Duodenal mucosa (tissue), 2 donors: ENCODE measurements around the gene TEN1.
A peak's percentile ranks its signal among the peaks of the same experiment; 100 is the strongest.
"Not testable (repeated sequence)": the region's sequence is repeated elsewhere in the genome, so short reads cannot be mapped to it uniquely, and the experiment has no call there.

ENCODE experiments used
- H3K27ac ChIP-seq: one replicate; pipeline ENCODE4 v1.7.0; 2013; ENCODE audit warnings: low read depth, low read length
- H3K27me3 ChIP-seq, 2 donors: one replicate each; pipeline ENCODE4 v1.7.0; 2013; ENCODE audit warnings: low read length in 2 of 2, control low read depth in 1 of 2; ENCODE audit not compliant: insufficient read depth in 2 of 2, control insufficient read depth in 1 of 2
- H3K36me3 ChIP-seq, 2 donors: one replicate each; pipeline ENCODE4 v1.7.0; 2013; ENCODE audit warnings: low read length in 2 of 2, control low read depth in 1 of 2; ENCODE audit not compliant: insufficient read depth in 2 of 2, control insufficient read depth in 1 of 2
- H3K4me1 ChIP-seq, 2 donors: one replicate each; pipeline ENCODE4 v1.7.0; 2013; ENCODE audit warnings: low read length in 2 of 2, control low read depth in 1 of 2; ENCODE audit not compliant: insufficient read depth in 2 of 2, control insufficient read depth in 1 of 2
- H3K4me3 ChIP-seq, 2 donors: one replicate each; pipeline ENCODE4 v1.7.0; 2013; ENCODE audit warnings: low read length in 2 of 2, low read depth in 1 of 2
- H3K9ac ChIP-seq, 2 donors: one replicate each; pipeline ENCODE4 v1.7.0; 2013; ENCODE audit warnings: low read length in 2 of 2, low read depth in 1 of 2
- H3K9me3 ChIP-seq, 2 donors: one replicate each; pipeline ENCODE4 v1.7.0; 2013; ENCODE audit warnings: low read length in 2 of 2, control low read depth in 1 of 2; ENCODE audit not compliant: control insufficient read depth in 1 of 2

Gene TEN1

DNA sequence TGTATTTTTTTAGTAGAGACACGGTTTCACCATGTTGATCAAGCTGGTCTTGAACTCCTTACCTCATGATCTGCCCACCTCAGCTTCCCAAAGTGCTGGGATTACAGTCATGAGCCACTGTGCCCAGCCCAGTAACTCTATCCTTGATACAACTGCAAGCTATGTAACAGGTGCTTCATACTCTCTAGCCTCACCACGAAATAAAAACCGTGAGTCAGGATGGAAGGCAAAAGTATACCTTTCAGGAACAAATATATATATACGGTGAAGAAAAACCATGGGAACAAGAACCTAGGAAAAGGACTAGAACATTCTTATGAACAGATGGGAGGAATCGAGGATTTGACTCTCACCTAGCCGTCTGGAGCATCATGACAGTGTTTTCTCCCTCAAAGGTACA lies 28.6 kb upstream of the TEN1 start:
- Histone ChIP-seq H3K36me3 (peaks cover 55 to 85% of the 10 kb centered on the region in 2 donors), H3K4me3 (no peak overlapping the region), H3K9ac (no peak overlapping the region), H3K9me3 (no peaks in the 10 kb centered on the region), H3K27ac (no peak overlapping the region), H3K27me3 (no peaks in the 10 kb centered on the region), H3K4me1 (no peaks in the 10 kb centered on the region)

DNA sequence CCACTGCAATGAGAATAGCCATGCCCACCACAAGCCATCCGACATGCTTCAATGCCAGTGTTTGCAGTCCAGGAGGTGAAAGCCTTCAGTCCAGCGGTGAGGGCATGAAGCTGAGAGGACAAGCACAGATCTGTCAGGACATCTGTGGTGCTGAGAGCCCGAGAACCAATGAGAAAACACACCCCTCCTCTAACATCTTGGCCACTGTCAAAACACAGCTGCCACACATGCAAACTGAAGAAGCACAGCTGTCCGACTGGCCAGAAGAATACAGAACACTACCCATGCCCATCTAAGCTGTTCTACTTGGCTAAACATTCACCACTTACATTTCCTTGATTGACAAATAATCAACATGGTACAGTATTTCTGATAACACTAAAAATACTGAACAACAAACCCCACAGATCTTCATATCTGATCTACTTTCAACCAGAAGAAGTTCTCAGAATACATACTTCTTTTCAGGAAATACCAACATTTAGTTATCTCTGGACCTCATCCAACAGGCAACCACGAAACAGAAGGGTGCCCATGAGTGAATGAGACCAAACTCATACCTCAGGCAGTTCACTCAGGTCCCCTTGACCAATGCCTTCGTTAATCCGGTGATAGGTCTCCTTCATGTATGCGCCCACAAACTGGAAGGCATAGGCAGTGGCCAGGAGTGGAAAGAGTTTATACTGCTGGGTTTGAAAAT lies 28.0 kb upstream of the TEN1 start:
- H3K4me3 ChIP-seq = no peak overlapping the region
- no peak overlapping the region for H3K27ac ChIP-seq
- no peaks in the 10 kb centered on the region for H3K9me3 ChIP-seq
- H3K4me1 ChIP-seq = no peaks in the 10 kb centered on the region
- peaks cover 57 to 86% of the 10 kb centered on the region in 2 donors for H3K36me3 ChIP-seq
- no peak overlapping the region for H3K9ac ChIP-seq
- H3K27me3 ChIP-seq = no peaks in the 10 kb centered on the region

GRCh38 chr17:75959051-75959838 lies 19.8 kb upstream of the TEN1 start:
- peak overlapping the region; percentile 39 for H3K27ac ChIP-seq
- H3K27me3 ChIP-seq = no peaks in the 10 kb centered on the region
- no peaks in the 10 kb centered on the region for H3K9me3 ChIP-seq
- peaks cover 9 to 19% of the 10 kb centered on the region in 2 donors for H3K36me3 ChIP-seq
- peak overlapping the region; percentile 12 to 60 for H3K4me3 ChIP-seq
- peaks cover 11 to 27% of the 10 kb centered on the region in 2 donors for H3K4me1 ChIP-seq
- H3K9ac ChIP-seq = no peak overlapping the region

GRCh38 chr17:75959839-75960511 lies 19.1 kb upstream of the TEN1 start:
- peak overlapping the region in 1 of 2 donors; percentile 2 for H3K9ac ChIP-seq
- H3K27me3 ChIP-seq = no peaks in the 10 kb centered on the region
- H3K9me3 ChIP-seq = no peaks in the 10 kb centered on the region
- peak overlapping the region in 1 of 2 donors; percentile 55 for H3K4me3 ChIP-seq
- peaks cover 11 to 27% of the 10 kb centered on the region in 2 donors for H3K4me1 ChIP-seq
- H3K27ac ChIP-seq = no peak overlapping the region
- H3K36me3 ChIP-seq = peaks cover 11 to 15% of the 10 kb centered on the region in 2 donors

DNA sequence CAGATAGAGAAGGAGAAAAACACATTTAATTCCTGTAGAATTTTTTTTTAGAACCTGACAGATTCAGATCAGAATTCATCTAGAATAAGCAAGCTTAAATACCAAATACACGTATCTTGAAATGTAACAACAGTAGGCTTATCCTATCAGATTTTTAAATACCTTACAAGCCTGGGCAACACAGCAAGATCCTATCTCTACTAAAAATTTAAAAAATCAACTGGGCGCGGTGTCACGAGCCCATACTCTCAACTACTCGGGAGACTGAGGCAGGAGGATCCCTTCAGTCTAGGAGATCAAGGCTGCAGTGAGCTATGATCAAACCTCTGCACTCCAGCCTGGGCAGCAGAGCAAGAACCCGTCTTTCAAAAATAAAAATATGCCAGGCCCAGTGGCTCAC lies 13.6 kb upstream of the TEN1 start:
- no peak overlapping the region for H3K27ac ChIP-seq
- H3K4me1 ChIP-seq = peaks cover 4 to 5% of the 10 kb centered on the region in 2 donors
- H3K9ac ChIP-seq = no peak overlapping the region
- no peaks in the 10 kb centered on the region for H3K27me3 ChIP-seq
- H3K4me3 ChIP-seq = no peak overlapping the region
- H3K9me3 ChIP-seq = no peaks in the 10 kb centered on the region
- peaks cover 3 to 13% of the 10 kb centered on the region in 2 donors for H3K36me3 ChIP-seq

- H3K9me3 ChIP-seq, H3K9ac ChIP-seq, H3K27me3 ChIP-seq, H3K4me3 ChIP-seq, H3K27ac ChIP-seq, H3K4me1 ChIP-seq: not testable (repeated sequence)
- H3K36me3 ChIP-seq = peaks cover 11 to 33% of the 10 kb centered on the region in 2 donors
Measured at GRCh38 chr17:75969044-75969443, 10.0 kb upstream of the TEN1 start.

GRCh38 chr17:75970011-75970523 lies 9.0 kb upstream of the TEN1 start:
- peaks cover 4 to 9% of the 10 kb centered on the region in 2 donors for H3K4me1 ChIP-seq
- H3K9ac ChIP-seq = no peak overlapping the region
- no peaks in the 10 kb centered on the region for H3K9me3 ChIP-seq
- H3K36me3 ChIP-seq = peaks cover 13 to 36% of the 10 kb centered on the region in 2 donors
- no peaks in the 10 kb centered on the region for H3K27me3 ChIP-seq
- H3K27ac ChIP-seq = no peak overlapping the region
- H3K4me3 ChIP-seq = no peak overlapping the region

- Histone ChIP-seq H3K9ac (no peak overlapping the region), H3K4me3 (no peak overlapping the region), H3K27me3 (no peaks in the 10 kb centered on the region), H3K36me3 (peaks cover 13 to 36% of the 10 kb centered on the region in 2 donors), H3K27ac (no peak overlapping the region), H3K4me1 (peaks cover 4 to 9% of the 10 kb centered on the region in 2 donors), H3K9me3 (no peaks in the 10 kb centered on the region)
Measured at GRCh38 chr17:75970626-75971025, 8.4 kb upstream of the TEN1 start.

- H3K4me1 ChIP-seq = peaks cover 4 to 12% of the 10 kb centered on the region in 2 donors
- not testable (repeated sequence) for H3K27me3 ChIP-seq, H3K27ac ChIP-seq, H3K9me3 ChIP-seq
- peak overlapping the region in 1 of 2 donors; percentile 26 for H3K4me3 ChIP-seq
- peak overlapping the region in 1 of 2 donors; percentile 52 for H3K9ac ChIP-seq
- H3K36me3 ChIP-seq = peaks cover 13 to 26% of the 10 kb centered on the region in 2 donors
Measured at GRCh38 chr17:75975187-75975586, 3.9 kb upstream of the TEN1 start.
